GM12878 (cell line): ENCODE data around the gene ADAMTSL2. TPM values are rescaled to one million over a fixed set of nuclear protein-coding genes. Genes with fewer than 3 reads are reported as not detected.

Experiments
- ATAC-seq: fragments of 200-7000 bp; cut with Tn5 transposase; 3 replicates; pipeline ENCODE4 v1.9.1; 2020; ENCODE audit warnings: mild to moderate bottlenecking, moderate library complexity
- BruUV-seq: library from RNA; stranded (reverse); fragments of 400-500 nt; replicated peaks from 2 replicates; lab custom pipeline; 2021; lab: Mats Ljungman, UMichigan
- CTCF ChIA-PET: fragments of 300-600 bp; sonication (Branson Sonifier 250); formaldehyde crosslinking; extraction: SDS; loops from one replicate; lab custom pipeline; 2021; ENCODE audit warnings: inconsistent platforms; lab: Yijun Ruan, JAX
- POLR2A ChIA-PET: fragments of 350-600 bp; formaldehyde crosslinking; extraction: SDS; loops from one replicate; lab custom pipeline; 2021; ENCODE audit warnings: inconsistent platforms; lab: Charles Lee
- RAD21 ChIA-PET: fragments of 300-600 bp; sonication (Branson Sonifier 250); formaldehyde crosslinking; loops from one replicate; lab custom pipeline; 2023; ENCODE audit warnings: antibody characterized with exemption; ENCODE audit not compliant: unreplicated experiment; lab: Charles Lee
- SMC1A ChIA-PET: fragments of 300-600 bp; sonication (Branson Sonifier 250); formaldehyde crosslinking; loops from one replicate; lab custom pipeline; 2023; ENCODE audit not compliant: unreplicated experiment, uncharacterized antibody; lab: Charles Lee
- DNase-seq: peaks from one replicate; pipeline ENCODE4 v3.0.0-alpha.2; 2011; ENCODE audit warnings: low read depth, low spot score
- FAIRE-seq: peaks from 3 replicates; lab custom pipeline; 2011; peaks lifted over from hg19 to GRCh38; lab: Jason Lieb, UNC
- H2AFZ ChIP-seq: 2 replicates; pipeline ENCODE4 v1.6.0; 2011; ENCODE audit warnings: low read depth, low read length, control low read depth; ENCODE audit not compliant: control insufficient read depth
- H3K27ac ChIP-seq: 2 replicates; pipeline ENCODE4 v1.5.1; 2011; ENCODE audit warnings: control low read depth; ENCODE audit not compliant: control insufficient read depth, insufficient read depth
- H3K27me3 ChIP-seq, 2 experiments: replicated peaks in 1 of 2; 2 replicates each; pipeline versions ENCODE4 v1.6.0 to v1.6.1; 2011; ENCODE audit warnings: low read length in 1 of 2; ENCODE audit not compliant: control insufficient read depth in 2 of 2, insufficient read depth in 2 of 2
- H3K36me3 ChIP-seq, 2 experiments: 2 replicates each; pipeline ENCODE4 v1.5.1; 2011; ENCODE audit warnings: low read length in 1 of 2; ENCODE audit not compliant: control insufficient read depth in 2 of 2, insufficient read depth in 2 of 2
- H3K4me1 ChIP-seq: 2 replicates; pipeline ENCODE4 v1.6.1; 2011; ENCODE audit warnings: mild to moderate bottlenecking, low read length, moderate library complexity, mixed read lengths; ENCODE audit not compliant: control insufficient read depth, insufficient read depth
- H3K4me2 ChIP-seq: 2 replicates; pipeline ENCODE4 v1.6.0; 2011; ENCODE audit warnings: control low read depth; ENCODE audit not compliant: control insufficient read depth, insufficient read depth
- H3K4me3 ChIP-seq: fragments of 200-600 bp; sonication (generic); 2 replicates; pipeline ENCODE4 v1.5.1; 2016
- H3K79me2 ChIP-seq: 2 replicates; pipeline ENCODE4 v1.6.0; 2011; ENCODE audit warnings: low read length; ENCODE audit not compliant: control insufficient read depth, insufficient read depth
- H3K9ac ChIP-seq: 2 replicates; pipeline ENCODE4 v1.8.0; 2011; ENCODE audit warnings: low read length, control low read depth, mixed read lengths; ENCODE audit not compliant: control insufficient read depth, insufficient read depth
- H3K9me3 ChIP-seq: replicated peaks from 3 replicates; pipeline ENCODE4 v1.5.1; 2011; ENCODE audit warnings: mild to moderate bottlenecking, low read length; ENCODE audit not compliant: control insufficient read depth, insufficient read depth
- H4K20me1 ChIP-seq: 2 replicates; pipeline ENCODE4 v1.6.0; 2011; ENCODE audit not compliant: control insufficient read depth, insufficient read depth
- ATF7 ChIP-seq: fragments of 450-650 bp; IDR thresholded peaks from 2 replicates; pipeline ENCODE4 v1.6.1; 2016; ENCODE audit warnings: low read depth, mild to moderate bottlenecking
- CREB1 ChIP-seq: IDR thresholded peaks from 2 replicates; pipeline ENCODE4 v1.6.1; 2012; ENCODE audit warnings: low read depth, mild to moderate bottlenecking, inconsistent platforms
- ETV6 ChIP-seq, 2 experiments: fragments of 450-650 bp in 1 of 2; IDR thresholded peaks in 1 of 2; conservative IDR thresholded peaks in 1 of 2; 2 replicates each; pipeline ENCODE4 v1.6.1; 2014; ENCODE audit warnings: antibody characterized with exemption in 1 of 2, borderline replicate concordance in 1 of 2, low read depth in 1 of 2, mild to moderate bottlenecking in 1 of 2, moderate library complexity in 1 of 2
- FOXM1 ChIP-seq: IDR thresholded peaks from 2 replicates; pipeline ENCODE4 v1.6.1; 2012; ENCODE audit warnings: low read depth, mild to moderate bottlenecking, inconsistent platforms, low read length, moderate library complexity
- GATAD2B ChIP-seq: fragments of 450-650 bp; conservative IDR thresholded peaks from 2 replicates; pipeline ENCODE4 v1.6.1; 2017; ENCODE audit warnings: low read depth, mild to moderate bottlenecking, moderate library complexity
- JUND ChIP-seq: IDR thresholded peaks from 2 replicates; pipeline ENCODE4 v1.6.1; 2012; ENCODE audit warnings: low read depth, mild to moderate bottlenecking, low read length, improper control_type of control experiment, moderate library complexity
- KDM1A ChIP-seq: fragments of 200-600 bp; sonication (generic); IDR thresholded peaks from 2 replicates; pipeline ENCODE4 v1.6.1; 2016; ENCODE audit warnings: borderline replicate concordance
- MEF2B ChIP-seq: fragments of 450-650 bp; IDR thresholded peaks from 2 replicates; pipeline ENCODE4 v1.6.1; 2018; ENCODE audit warnings: mild to moderate bottlenecking, moderate library complexity; ENCODE audit not compliant: partially characterized antibody, poor library complexity, severe bottlenecking
- MXI1 ChIP-seq: fragments of 150-350 bp; IDR thresholded peaks from 2 replicates; pipeline ENCODE4 v1.6.1; 2011; ENCODE audit warnings: low read depth, mild to moderate bottlenecking, inconsistent platforms, low read length, improper control_type of control experiment
- NFXL1 ChIP-seq: fragments of 450-650 bp; IDR thresholded peaks from 2 replicates; pipeline ENCODE4 v1.6.1; 2017; ENCODE audit warnings: antibody characterized with exemption, mild to moderate bottlenecking, borderline replicate concordance
- NR2C1 ChIP-seq: fragments of 450-650 bp; IDR thresholded peaks from 2 replicates; pipeline ENCODE4 v1.6.1; 2017; ENCODE audit warnings: antibody characterized with exemption, mild to moderate bottlenecking, moderate library complexity
- PKNOX1 ChIP-seq: fragments of 450-650 bp; IDR thresholded peaks from 2 replicates; pipeline ENCODE4 v1.6.1; 2016; ENCODE audit warnings: mild to moderate bottlenecking
- POU2F2 ChIP-seq: IDR thresholded peaks from 3 replicates; pipeline ENCODE4 v1.6.1; 2011; ENCODE audit warnings: low read depth, mild to moderate bottlenecking, low read length, borderline replicate concordance
- RB1 ChIP-seq: fragments of 450-650 bp; formaldehyde crosslinking; IDR thresholded peaks from 2 replicates; pipeline ENCODE4 v1.6.1; 2017; ENCODE audit warnings: mild to moderate bottlenecking, borderline replicate concordance
- SP1 ChIP-seq: IDR thresholded peaks from one replicate; pipeline ENCODE4 v1.6.1; 2011; ENCODE audit warnings: low read depth, low read length
- ZBTB33 ChIP-seq: fragments of 450-650 bp; IDR thresholded peaks from 2 replicates; pipeline ENCODE4 v1.6.1; 2017; ENCODE audit warnings: mild to moderate bottlenecking
- ZBTB40 ChIP-seq: fragments of 450-650 bp; IDR thresholded peaks from 2 replicates; pipeline ENCODE4 v1.6.1; 2016; ENCODE audit warnings: mild to moderate bottlenecking, moderate library complexity, borderline replicate concordance
- WGBS: methylation state at CpG from one replicate; pipeline ENCODE4 v1.1.6; 2016; ENCODE audit warnings: low lambda C conversion rate; ENCODE audit not compliant: insufficient replicate concordance, insufficient coverage; ENCODE audit errors: missing lambda C conversion rate; 5-methylcytosine and 5-hydroxymethylcytosine counted together
- in situ Hi-C: fragments of 300-500 bp; cut with MboI; formaldehyde crosslinking; loops from 9 replicates; pipeline ENCODE4 v1.14.3; 2018; ENCODE audit warnings: mixed read lengths
- intact Hi-C: fragments of 100-400 bp; cut with micrococcal nuclease; formaldehyde crosslinking; loops from one replicate; pipeline ENCODE4 v1.14.2; 2022; ENCODE audit not compliant: unreplicated experiment
- polyA plus RNA-seq, 11 experiments: library from polyadenylated mRNA; depleted of rRNA in 4 of 11; unstranded in 6 of 11; stranded (reverse) in 5 of 11; fragments of >200 nt; fragmentation: Nextera tagmentation in 4 of 11; fragmentation: Illumina TruSeq in 1 of 11; extraction: Ambion mirVana in 4 of 11; extraction: Trizol in 1 of 11; gene quantifications; 1 replicate in 1 of 11; 2 replicates in 10 of 11; pipeline versions ENCODE4 v1.2.1 to v1.2.3, GENCODE V29; 2011 to 2016; ENCODE audit warnings: inconsistent platforms in 2 of 11, missing spikeins in 2 of 11, low read depth in 1 of 11
- total RNA-seq, 4 experiments: library from RNA; depleted of rRNA in 3 of 4; stranded (reverse); fragments of >200 nt in 3 of 4; fragmentation: Illumina TruSeq in 1 of 4; extraction: Trizol in 1 of 4; gene quantifications; 2 replicates each; pipeline versions ENCODE4 v1.2.1 to v1.2.3, GENCODE V29; 2013 to 2021

The ADAMTSL2 gene
- total and polyA plus RNA-seq, 10 of the 15 experiments (the other 5 are each of a cell fraction or from before 2014, with no cell fraction given) = 0.07 TPM; not detected in 9

GRCh38 chr9:133543772-133544467 lies 9.4 kb downstream of the ADAMTSL2 start:
- no peak for DNase-seq
- BruUV-seq = no TSS peak
- FAIRE-seq = no peak
- RAD21 ChIA-PET = no interaction called here
- no peaks in the 10 kb centered on the region for H3K36me3 ChIP-seq
- 32% methylated on average over 16 of the region's 16 CpGs for WGBS
- no peak overlapping the region for H3K27ac ChIP-seq
- no peak for TF ChIP-seq ZBTB33
- no peak for TF ChIP-seq SP1
- TF ChIP-seq PKNOX1 = no peak
- TF ChIP-seq JUND = no peak
- TF ChIP-seq MXI1 = no peak
- no peak for TF ChIP-seq GATAD2B
- no peak for TF ChIP-seq NR2C1
- TF ChIP-seq FOXM1 = no peak
- no peak for TF ChIP-seq NFXL1
- TF ChIP-seq KDM1A = no peak
- no peak for TF ChIP-seq ETV6 (conservative IDR thresholded peaks at IDR 0.05 in 1 of 2, IDR thresholded peaks at IDR 0.05 in 1 of 2; ENCODE audit: borderline replicate concordance in 1 of 2, low read depth in 1 of 2)
- TF ChIP-seq ATF7 = no peak
- no peak for TF ChIP-seq MEF2B
- no peak for TF ChIP-seq ZBTB40
- no peak for TF ChIP-seq RB1
- no peak for TF ChIP-seq POU2F2
- no peak for TF ChIP-seq CREB1
- no peak for ATAC-seq
- intact Hi-C loops = no loop called here
- no peaks in the 10 kb centered on the region for H4K20me1 ChIP-seq
- SMC1A ChIA-PET = no interaction called here
- CTCF ChIA-PET = no interaction called here
- H3K4me3 ChIP-seq = no peak overlapping the region
- peaks cover 0 to 7% of the 10 kb centered on the region in 2 experiments; a peak in 3 of 4 replicates for H3K27me3 ChIP-seq
- H3K4me1 ChIP-seq = no peaks in the 10 kb centered on the region; the same call in 1 of the 2 replicates
- in situ Hi-C loops = loop anchor here (25.0 kb wide), 1 partner anchor 468 kb away; no protein-coding TSS in a partner anchor
- H2AFZ ChIP-seq = no peak overlapping the region
- H3K4me2 ChIP-seq = no peak overlapping the region
- POLR2A ChIA-PET = no interaction called here
- H3K9ac ChIP-seq = no peak overlapping the region
- H3K9me3 ChIP-seq = no peaks in the 10 kb centered on the region
- H3K79me2 ChIP-seq = no peaks in the 10 kb centered on the region
